Neural progenitor cell (in vitro differentiated cells): ENCODE results near the gene THOC2. TPM values are rescaled to one million over a fixed set of nuclear protein-coding genes. Genes with fewer than 3 reads are reported as not detected.

Experiments used
- DNase-seq: peaks from one replicate; pipeline ENCODE4 v3.0.0-alpha.2; 2016; ENCODE audit warnings: low spot score
- H2AFZ ChIP-seq: fragments of 200-600 bp; sonication (generic); replicated peaks from 2 replicates; pipeline ENCODE4 v1.6.1; 2016; ENCODE audit warnings: antibody characterized with exemption
- H3F3A ChIP-seq: fragments of 200-600 bp; sonication (generic); 2 replicates; pipeline ENCODE4 v1.6.1; 2016; ENCODE audit warnings: antibody characterized with exemption, low read depth
- H3K27ac ChIP-seq: fragments of 200-600 bp; sonication (generic); 2 replicates; pipeline ENCODE4 v1.5.1; 2016; ENCODE audit warnings: mild to moderate bottlenecking
- H3K27me3 ChIP-seq: fragments of 200-600 bp; sonication (generic); 2 replicates; pipeline ENCODE4 v1.6.1; 2016; ENCODE audit warnings: mild to moderate bottlenecking, moderate library complexity
- H3K36me3 ChIP-seq: fragments of 200-600 bp; sonication (generic); 2 replicates; pipeline ENCODE4 v1.5.1; 2016
- H3K4me1 ChIP-seq: fragments of 200-600 bp; sonication (generic); 2 replicates; pipeline ENCODE4 v1.6.1; 2016; ENCODE audit warnings: mixed run types
- H3K4me2 ChIP-seq: fragments of 200-600 bp; sonication (generic); 2 replicates; pipeline ENCODE4 v1.6.1; 2016
- H3K4me3 ChIP-seq: fragments of 200-600 bp; sonication (generic); 2 replicates; pipeline ENCODE4 v1.5.1; 2016
- H3K79me2 ChIP-seq: fragments of 200-600 bp; sonication (generic); 2 replicates; pipeline ENCODE4 v1.6.1; 2016; ENCODE audit warnings: low read depth
- H3K9ac ChIP-seq: fragments of 200-600 bp; sonication (generic); 2 replicates; pipeline ENCODE4 v1.6.1; 2016
- H3K9me3 ChIP-seq: fragments of 200-600 bp; sonication (generic); 2 replicates; pipeline ENCODE4 v1.5.1; 2016; ENCODE audit warnings: low read depth
- H4K20me1 ChIP-seq: fragments of 200-600 bp; sonication (generic); 2 replicates; pipeline ENCODE4 v1.6.1; 2016; ENCODE audit warnings: low read depth
- H3K27ac Mint-ChIP-seq: 3 replicates; pipeline ENCODE4 v1.8.0; 2021; ENCODE audit warnings: mixed read lengths
- H3K27me3 Mint-ChIP-seq: 2 replicates; pipeline ENCODE4 v1.8.0; 2022; ENCODE audit warnings: low read depth, mild to moderate bottlenecking, inconsistent platforms, moderate library complexity, mixed read lengths; ENCODE audit not compliant: insufficient read depth
- H3K36me3 Mint-ChIP-seq: 3 replicates; pipeline ENCODE4 v1.8.0; 2021; ENCODE audit warnings: mixed read lengths
- H3K4me1 Mint-ChIP-seq: 3 replicates; pipeline ENCODE4 v1.8.0; 2021; ENCODE audit warnings: mixed read lengths
- H3K4me3 Mint-ChIP-seq: 3 replicates; pipeline ENCODE4 v1.8.0; 2021; ENCODE audit warnings: mild to moderate bottlenecking, moderate library complexity, mixed read lengths
- H3K9me3 Mint-ChIP-seq: 3 replicates; pipeline ENCODE4 v1.8.0; 2020; ENCODE audit warnings: mixed read lengths
- EZH2 ChIP-seq: fragments of 200-600 bp; sonication (generic); IDR thresholded peaks from 2 replicates; pipeline ENCODE4 v1.6.1; 2017; ENCODE audit warnings: antibody characterized with exemption, mild to moderate bottlenecking, moderate library complexity
- EZH2phosphoT487 ChIP-seq: fragments of 200-600 bp; sonication (generic); IDR thresholded peaks from 2 replicates; pipeline ENCODE4 v1.6.1; 2017; ENCODE audit warnings: antibody characterized with exemption
- total RNA-seq: library from RNA; depleted of rRNA; stranded (reverse); fragments of >200 nt; gene quantifications from 2 replicates; pipeline ENCODE4 v1.2.3, GENCODE V29; 2015; ENCODE audit warnings: low replicate concordance
- TF ChIP-seq, protein P1 (sequence below): fragments of 200-600 bp; sonication (generic); IDR thresholded peaks from 2 replicates; pipeline ENCODE4 v1.5.1; 2017; ENCODE audit warnings: antibody characterized with exemption, mild to moderate bottlenecking

Gene THOC2
- total RNA-seq, 1 donor from 2014 or later, result 201 TPM

DNA sequence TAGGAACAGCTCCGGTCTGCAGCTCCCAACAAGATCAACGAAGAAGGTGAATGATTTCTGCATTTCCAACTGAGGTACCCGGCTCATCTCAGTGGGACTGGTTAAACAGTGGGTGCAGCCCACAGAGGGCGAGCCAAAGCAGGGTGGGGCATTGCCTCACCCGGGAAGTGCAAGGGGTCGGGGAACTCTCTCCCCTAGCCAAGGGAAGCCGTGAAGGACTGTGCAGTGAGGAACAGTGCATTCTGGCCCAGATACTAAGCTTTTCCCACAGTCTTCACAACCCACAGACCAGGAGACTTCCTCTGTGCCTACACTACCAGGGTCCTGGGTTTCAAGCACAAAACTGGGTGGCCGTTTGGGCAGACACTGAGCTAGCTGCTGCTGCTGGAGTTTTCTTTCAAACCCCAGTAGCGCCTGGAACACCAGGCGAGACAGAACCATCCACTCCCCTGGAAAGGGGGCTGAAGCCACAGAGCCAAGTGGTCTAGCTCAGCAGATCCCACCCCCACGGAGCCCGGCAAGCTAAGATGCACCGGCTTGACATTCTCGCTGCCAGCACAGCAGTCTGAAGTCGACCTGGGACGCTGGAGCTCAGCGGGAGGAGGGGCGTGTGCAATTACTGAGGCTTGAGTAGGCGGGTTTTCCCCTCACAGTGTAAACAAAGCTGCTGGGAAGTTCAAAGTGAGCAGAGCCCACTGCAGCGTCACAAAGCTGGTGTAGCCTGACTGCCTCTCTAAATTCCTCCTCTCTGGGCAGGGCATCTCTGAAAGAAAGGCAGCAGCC is 84.6 kb downstream of the THOC2 start:
- Histone ChIP-seq H3K4me3 (no peak overlapping the region), H3F3A (no peaks in the 10 kb centered on the region), H3K4me2 (peak overlapping the region; percentile 49), H3K36me3 (no peaks in the 10 kb centered on the region), H3K27ac (no peak overlapping the region), H2AFZ (no peak overlapping the region), H3K9ac (no peak overlapping the region), H3K79me2 (peaks cover 17% of the 10 kb centered on the region), H3K9me3 (no peaks in the 10 kb centered on the region), H4K20me1 (peaks cover 16% of the 10 kb centered on the region), H3K4me1 (no peaks in the 10 kb centered on the region), H3K27me3 (no peaks in the 10 kb centered on the region)
- Mint-ChIP-seq H3K4me3 (peak overlapping the region; percentile 42), H3K4me1 (peaks cover 24% of the 10 kb centered on the region), H3K36me3 (peaks cover 27% of the 10 kb centered on the region), H3K9me3 (peaks cover 29% of the 10 kb centered on the region), H3K27ac (no peak overlapping the region), H3K27me3 (no peaks in the 10 kb centered on the region)
- DNase-seq, result peak; percentile 71
- TF ChIP-seq EZH2, result no peak

DNA sequence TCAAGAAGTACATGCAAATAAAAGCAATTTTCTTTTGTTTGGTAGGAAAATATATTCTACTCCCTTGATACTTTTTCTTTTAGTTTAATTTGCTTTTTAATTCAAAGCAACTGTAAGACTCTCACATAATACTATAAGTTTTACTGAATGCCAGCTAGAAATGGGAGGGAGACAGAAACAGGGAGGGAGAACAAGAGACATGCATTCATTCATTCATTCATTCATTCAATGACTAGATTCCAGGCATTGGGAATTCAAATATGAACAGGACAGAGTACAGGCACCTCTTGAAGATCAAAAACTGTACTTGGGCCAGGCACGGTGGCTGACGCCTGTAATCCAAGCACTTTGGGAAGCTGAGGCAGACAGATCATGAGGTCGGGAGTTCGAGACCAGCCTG is 85.6 kb downstream of the THOC2 start:
- H3K9ac ChIP-seq, result no peak overlapping the region
- TF ChIP-seq EZH2phosphoT487, result no peak
- TF ChIP-seq EZH2, result no peak
- TF ChIP-seq, protein P1, sequence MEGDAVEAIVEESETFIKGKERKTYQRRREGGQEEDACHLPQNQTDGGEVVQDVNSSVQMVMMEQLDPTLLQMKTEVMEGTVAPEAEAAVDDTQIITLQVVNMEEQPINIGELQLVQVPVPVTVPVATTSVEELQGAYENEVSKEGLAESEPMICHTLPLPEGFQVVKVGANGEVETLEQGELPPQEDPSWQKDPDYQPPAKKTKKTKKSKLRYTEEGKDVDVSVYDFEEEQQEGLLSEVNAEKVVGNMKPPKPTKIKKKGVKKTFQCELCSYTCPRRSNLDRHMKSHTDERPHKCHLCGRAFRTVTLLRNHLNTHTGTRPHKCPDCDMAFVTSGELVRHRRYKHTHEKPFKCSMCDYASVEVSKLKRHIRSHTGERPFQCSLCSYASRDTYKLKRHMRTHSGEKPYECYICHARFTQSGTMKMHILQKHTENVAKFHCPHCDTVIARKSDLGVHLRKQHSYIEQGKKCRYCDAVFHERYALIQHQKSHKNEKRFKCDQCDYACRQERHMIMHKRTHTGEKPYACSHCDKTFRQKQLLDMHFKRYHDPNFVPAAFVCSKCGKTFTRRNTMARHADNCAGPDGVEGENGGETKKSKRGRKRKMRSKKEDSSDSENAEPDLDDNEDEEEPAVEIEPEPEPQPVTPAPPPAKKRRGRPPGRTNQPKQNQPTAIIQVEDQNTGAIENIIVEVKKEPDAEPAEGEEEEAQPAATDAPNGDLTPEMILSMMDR, result no peak
- no peak overlapping the region for H2AFZ ChIP-seq
- H3K4me3 ChIP-seq, result no peak overlapping the region
- Mint-ChIP-seq H3K27me3 (no peaks in the 10 kb centered on the region), H3K4me3 (no peak overlapping the region), H3K9me3 (peaks cover 20% of the 10 kb centered on the region), H3K4me1 (peaks cover 24% of the 10 kb centered on the region), H3K36me3 (peaks cover 19% of the 10 kb centered on the region), H3K27ac (peak overlapping the region; percentile 34)
- H3K4me2 ChIP-seq, result no peak overlapping the region
- no peaks in the 10 kb centered on the region for H3K27me3 ChIP-seq
- H3K79me2 ChIP-seq, result peaks cover 7% of the 10 kb centered on the region
- H3K36me3 ChIP-seq, result no peaks in the 10 kb centered on the region
- no peaks in the 10 kb centered on the region for H3K9me3 ChIP-seq
- no peaks in the 10 kb centered on the region for H3F3A ChIP-seq
- no peaks in the 10 kb centered on the region for H3K4me1 ChIP-seq
- DNase-seq, result no peak
- H3K27ac ChIP-seq, result no peak overlapping the region
- peaks cover 16% of the 10 kb centered on the region for H4K20me1 ChIP-seq

DNA sequence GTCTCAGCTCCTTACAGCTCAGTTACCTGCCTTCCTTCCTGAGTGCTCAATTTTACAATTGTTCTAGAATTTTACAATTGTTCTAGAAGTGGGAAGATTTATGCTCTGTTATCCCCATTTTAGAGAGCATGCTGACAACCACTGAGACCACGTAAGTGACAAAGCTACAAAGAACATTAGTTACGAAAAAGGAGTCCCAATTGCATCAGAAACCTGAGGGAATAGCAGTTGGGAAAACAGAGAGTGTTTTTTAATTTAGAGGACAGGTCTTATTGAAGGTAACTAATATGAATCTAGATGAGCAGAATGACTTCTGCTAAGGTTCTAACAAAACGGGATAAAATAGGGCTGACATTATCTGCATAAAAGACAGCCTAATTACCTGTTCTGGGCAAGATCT is 103.3 kb downstream of the THOC2 start:
- no peaks in the 10 kb centered on the region for H4K20me1 ChIP-seq
- no peak overlapping the region for H3K27ac Mint-ChIP-seq
- H3K4me3 ChIP-seq, result no peak overlapping the region
- no peaks in the 10 kb centered on the region for H3K9me3 Mint-ChIP-seq
- no peaks in the 10 kb centered on the region for H3K9me3 ChIP-seq
- no peaks in the 10 kb centered on the region for H3K79me2 ChIP-seq
- DNase-seq, result no peak
- H3K27me3 Mint-ChIP-seq, result no peaks in the 10 kb centered on the region
- H3K36me3 Mint-ChIP-seq, result peaks cover 5% of the 10 kb centered on the region
- H3K27ac ChIP-seq, result no peak overlapping the region
- no peak overlapping the region for H3K4me2 ChIP-seq
- H3K4me1 Mint-ChIP-seq, result no peaks in the 10 kb centered on the region
- TF ChIP-seq EZH2 (no peak), EZH2phosphoT487 (no peak)
- no peaks in the 10 kb centered on the region for H3F3A ChIP-seq
- H2AFZ ChIP-seq, result no peak overlapping the region
- peaks cover 9% of the 10 kb centered on the region for H3K36me3 ChIP-seq
- H3K27me3 ChIP-seq, result no peaks in the 10 kb centered on the region
- no peak overlapping the region for H3K4me3 Mint-ChIP-seq
- no peak overlapping the region for H3K9ac ChIP-seq
- no peaks in the 10 kb centered on the region for H3K4me1 ChIP-seq

DNA sequence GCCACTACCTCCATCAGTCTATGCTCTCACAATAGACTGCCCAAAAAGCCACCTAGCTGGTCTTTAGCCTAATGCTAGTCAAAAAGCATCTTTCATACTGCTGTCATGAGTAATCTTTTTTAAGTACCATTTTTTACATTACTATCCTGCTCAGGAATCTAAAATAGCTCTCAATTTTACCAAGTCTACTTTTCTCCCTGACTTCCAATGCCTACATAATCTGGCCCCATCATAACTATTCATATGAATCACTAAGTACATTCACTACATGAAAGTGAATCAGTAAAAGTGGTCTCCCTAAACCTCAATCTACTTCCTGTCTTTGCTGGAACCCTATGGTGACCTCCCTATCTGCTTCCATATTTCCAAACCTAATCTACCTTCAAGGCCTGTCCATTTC is 105.9 kb downstream of the THOC2 start:
- H3K4me1 Mint-ChIP-seq, result no peaks in the 10 kb centered on the region
- H3K4me2 ChIP-seq, result no peak overlapping the region
- no peak overlapping the region for H3K27ac ChIP-seq
- H3K9ac ChIP-seq, result no peak overlapping the region
- no peak overlapping the region for H2AFZ ChIP-seq
- TF ChIP-seq EZH2phosphoT487 (no peak), EZH2 (no peak)
- TF ChIP-seq, protein P1, result no peak
- peaks cover 2% of the 10 kb centered on the region for H3K36me3 Mint-ChIP-seq
- no peaks in the 10 kb centered on the region for H3K9me3 Mint-ChIP-seq
- no peaks in the 10 kb centered on the region for H3K4me1 ChIP-seq
- no peaks in the 10 kb centered on the region for H4K20me1 ChIP-seq
- H3K27me3 ChIP-seq, result no peaks in the 10 kb centered on the region
- peaks cover 9% of the 10 kb centered on the region for H3K36me3 ChIP-seq
- no peaks in the 10 kb centered on the region for H3F3A ChIP-seq
- no peaks in the 10 kb centered on the region for H3K27me3 Mint-ChIP-seq
- no peak overlapping the region for H3K27ac Mint-ChIP-seq
- DNase-seq, result no peak
- H3K79me2 ChIP-seq, result no peaks in the 10 kb centered on the region
- no peaks in the 10 kb centered on the region for H3K9me3 ChIP-seq
- no peak overlapping the region for H3K4me3 Mint-ChIP-seq
- no peak overlapping the region for H3K4me3 ChIP-seq
